Measurements from ENCODE around the gene ITGB7.

DNA sequence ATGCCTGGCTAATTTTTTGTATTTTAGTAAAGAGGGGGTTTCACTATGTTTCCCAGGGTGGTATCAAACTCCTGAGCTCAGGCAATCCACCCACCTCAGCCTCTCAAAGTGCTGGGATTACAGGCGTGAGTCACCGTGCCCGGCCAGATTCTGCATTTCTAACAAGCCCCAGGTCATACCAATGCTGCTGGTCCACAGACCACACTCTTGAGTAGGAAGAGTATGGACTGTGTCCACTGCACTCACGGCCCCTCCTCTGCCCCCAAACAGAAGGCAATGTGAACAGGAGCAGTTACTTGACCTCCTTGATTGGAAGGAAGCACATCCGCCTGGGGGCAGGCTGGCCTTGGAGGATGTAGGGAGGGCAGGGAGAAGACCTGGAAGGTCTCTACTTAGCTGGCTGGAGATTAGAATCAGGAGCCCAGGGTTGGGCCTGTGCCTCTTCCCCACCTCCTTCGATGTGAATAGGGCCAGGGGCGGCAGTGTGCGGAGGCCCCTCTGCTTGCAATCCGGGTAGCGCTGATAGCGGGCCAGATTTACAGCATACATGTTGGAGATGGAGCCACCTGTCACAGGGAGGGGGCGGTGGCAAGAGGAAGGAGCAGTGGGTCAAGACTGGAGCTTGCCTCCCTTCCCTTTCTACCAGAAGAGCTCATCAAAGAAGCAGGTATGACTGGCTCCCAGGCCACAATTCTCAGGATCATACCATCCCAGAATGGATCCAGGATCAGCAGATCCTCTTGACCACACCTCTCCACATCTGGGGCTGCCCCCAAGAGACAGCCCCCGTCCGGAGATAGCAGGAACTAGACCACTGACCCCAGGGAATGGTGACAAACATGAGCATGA lies 36.0 kb downstream of the ITGB7 start:
- TF ChIP-seq GATA3 (IDR thresholded peaks at IDR 0.05; ENCODE audit: low read depth, low read length), result no peak
- no peak for TF ChIP-seq GATA2 (IDR thresholded peaks at IDR 0.05; ENCODE audit: low read depth, low read length)

All from SH-SY5Y (cell line).